K562 (cell line): ENCODE measurements around the gene BHLHE40. TPM values are rescaled to one million over a fixed set of nuclear protein-coding genes. Genes with fewer than 3 reads are reported as not detected.

Source experiments
- BDP1 ChIP-seq: IDR thresholded peaks from 3 replicates; pipeline ENCODE4 v1.6.1; 2011; ENCODE audit not compliant: insufficient read length, insufficient read depth
- GABPB1 ChIP-seq: sonication (generic); formaldehyde crosslinking; IDR thresholded peaks from 2 replicates; pipeline ENCODE4 v1.8.0; 2022; ENCODE audit warnings: mild to moderate bottlenecking, missing genetic modification reagents
- GTF2B ChIP-seq: IDR thresholded peaks from 2 replicates; pipeline ENCODE4 v1.6.1; 2011; ENCODE audit not compliant: insufficient read length; ENCODE audit errors: extremely low read depth
- HNRNPH1 ChIP-seq: fragments of 200-400 bp; formaldehyde crosslinking; optimal IDR thresholded peaks from 2 replicates; pipeline ENCODE3; 2017; ENCODE audit warnings: low read depth, mild to moderate bottlenecking, low read length, moderate library complexity
- MED1 ChIP-seq: sonication (generic); formaldehyde crosslinking; IDR thresholded peaks from 2 replicates; pipeline ENCODE4 v1.8.1; 2023; ENCODE audit warnings: missing genetic modification reagents, borderline replicate concordance
- NEUROD1 ChIP-seq: fragments of 150-350 bp; IDR thresholded peaks from 2 replicates; pipeline ENCODE4 v1.6.1; 2014; ENCODE audit warnings: borderline replicate concordance, low read length, low read depth; ENCODE audit not compliant: partially characterized antibody
- PHB ChIP-seq: fragments of 250-450 bp; sonication (Bioruptor Pico); IDR thresholded peaks from 2 replicates; pipeline ENCODE4 v1.5.0; 2021
- PRDM10 ChIP-seq: fragments of 450-650 bp; IDR thresholded peaks from 2 replicates; pipeline ENCODE4 v1.6.1; 2018; ENCODE audit not compliant: partially characterized antibody
- RBM22 ChIP-seq: fragments of 200-400 bp; formaldehyde crosslinking; IDR thresholded peaks from 2 replicates; pipeline ENCODE4 v1.6.1; 2018; ENCODE audit warnings: low read length, low read depth; ENCODE audit not compliant: poor library complexity, severe bottlenecking
- ZBTB8A ChIP-seq: fragments of 450-650 bp; IDR thresholded peaks from 2 replicates; pipeline ENCODE4 v1.6.1; 2018; ENCODE audit warnings: mild to moderate bottlenecking, moderate library complexity; ENCODE audit not compliant: partially characterized antibody
- ZNF239 ChIP-seq: fragments of 250-450 bp; sonication (Bioruptor Pico); IDR thresholded peaks from 2 replicates; pipeline ENCODE4 v1.4.0; 2020; ENCODE audit warnings: mild to moderate bottlenecking
- ZNF512 ChIP-seq: IDR thresholded peaks from 2 replicates; pipeline ENCODE4 v1.6.1; 2016; ENCODE audit warnings: missing genetic modification characterization, missing compliant biosample characterization
- polyA plus RNA-seq, 8 experiments: library from polyadenylated mRNA; depleted of rRNA in 4 of 8; stranded (reverse) in 5 of 8; unstranded in 3 of 8; fragments of >200 nt; fragmentation: Nextera tagmentation in 2 of 8; fragmentation: Illumina TruSeq in 1 of 8; extraction: Ambion mirVana in 2 of 8; extraction: Trizol in 1 of 8; gene quantifications; 2 replicates each; pipeline versions ENCODE4 v1.2.1 to v1.2.3, GENCODE V29; 2011 to 2014; ENCODE audit warnings: inconsistent platforms in 1 of 8, missing spikeins in 1 of 8
- total RNA-seq, 7 experiments: library from RNA; depleted of rRNA in 6 of 7; stranded (reverse); fragments of >200 nt in 6 of 7; fragmentation: Illumina TruSeq in 2 of 7; extraction: Trizol in 2 of 7; gene quantifications; 2 replicates each; pipeline versions ENCODE4 v1.2.1 to v1.2.3, GENCODE V29; 2011 to 2021; ENCODE audit warnings: low replicate concordance in 1 of 7
- TF ChIP-seq, protein P1 (sequence below): fragments of 250-450 bp; sonication (Bioruptor Pico); IDR thresholded peaks from 2 replicates; pipeline ENCODE4 v1.5.0; 2021; ENCODE audit warnings: mild to moderate bottlenecking, borderline replicate concordance
- TF ChIP-seq, protein P2 (sequence below): sonication (generic); formaldehyde crosslinking; IDR thresholded peaks from 2 replicates; pipeline ENCODE4 v1.8.1; 2023; ENCODE audit warnings: mild to moderate bottlenecking, missing genetic modification reagents

BHLHE40 gene
- total and polyA plus RNA-seq, 9 of the 15 experiments (the other 6 are each of a cell fraction or from before 2014, with no cell fraction given) = 12.0 to 83.9 (median 31.4) TPM

- TF ChIP-seq PRDM10 (no peak), HNRNPH1 (no peak), ZBTB8A (no peak), GTF2B (no peak), PHB (CRISPR knock-in tag) (no peak), MED1 (CRISPR knock-in tag) (no peak), RBM22 (no peak), GABPB1 (CRISPR knock-in tag) (no peak), ZNF239 (no peak), ZNF512 (no peak), BDP1 (no peak), NEUROD1 (no peak)
- TF ChIP-seq, protein P1, sequence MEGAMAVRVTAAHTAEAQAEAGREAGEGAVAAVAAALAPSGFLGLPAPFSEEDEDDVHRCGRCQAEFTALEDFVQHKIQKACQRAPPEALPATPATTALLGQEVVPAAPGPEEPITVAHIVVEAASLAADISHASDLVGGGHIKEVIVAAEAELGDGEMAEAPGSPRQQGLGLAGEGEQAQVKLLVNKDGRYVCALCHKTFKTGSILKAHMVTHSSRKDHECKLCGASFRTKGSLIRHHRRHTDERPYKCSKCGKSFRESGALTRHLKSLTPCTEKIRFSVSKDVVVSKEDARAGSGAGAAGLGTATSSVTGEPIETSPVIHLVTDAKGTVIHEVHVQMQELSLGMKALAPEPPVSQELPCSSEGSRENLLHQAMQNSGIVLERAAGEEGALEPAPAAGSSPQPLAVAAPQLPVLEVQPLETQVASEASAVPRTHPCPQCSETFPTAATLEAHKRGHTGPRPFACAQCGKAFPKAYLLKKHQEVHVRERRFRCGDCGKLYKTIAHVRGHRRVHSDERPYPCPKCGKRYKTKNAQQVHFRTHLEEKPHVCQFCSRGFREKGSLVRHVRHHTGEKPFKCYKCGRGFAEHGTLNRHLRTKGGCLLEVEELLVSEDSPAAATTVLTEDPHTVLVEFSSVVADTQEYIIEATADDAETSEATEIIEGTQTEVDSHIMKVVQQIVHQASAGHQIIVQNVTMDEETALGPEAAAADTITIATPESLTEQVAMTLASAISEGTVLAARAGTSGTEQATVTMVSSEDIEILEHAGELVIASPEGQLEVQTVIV = peak; percentile 79
- TF ChIP-seq, protein P2, sequence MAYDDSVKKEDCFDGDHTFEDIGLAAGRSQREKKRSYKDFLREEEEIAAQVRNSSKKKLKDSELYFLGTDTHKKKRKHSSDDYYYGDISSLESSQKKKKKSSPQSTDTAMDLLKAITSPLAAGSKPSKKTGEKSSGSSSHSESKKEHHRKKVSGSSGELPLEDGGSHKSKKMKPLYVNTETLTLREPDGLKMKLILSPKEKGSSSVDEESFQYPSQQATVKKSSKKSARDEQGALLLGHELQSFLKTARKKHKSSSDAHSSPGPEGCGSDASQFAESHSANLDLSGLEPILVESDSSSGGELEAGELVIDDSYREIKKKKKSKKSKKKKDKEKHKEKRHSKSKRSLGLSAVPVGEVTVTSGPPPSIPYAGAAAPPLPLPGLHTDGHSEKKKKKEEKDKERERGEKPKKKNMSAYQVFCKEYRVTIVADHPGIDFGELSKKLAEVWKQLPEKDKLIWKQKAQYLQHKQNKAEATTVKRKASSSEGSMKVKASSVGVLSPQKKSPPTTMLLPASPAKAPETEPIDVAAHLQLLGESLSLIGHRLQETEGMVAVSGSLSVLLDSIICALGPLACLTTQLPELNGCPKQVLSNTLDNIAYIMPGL (CRISPR knock-in tag) = no peak
Observed at GRCh38 chr3:4981665-4982494, 2.6 kb downstream of the BHLHE40 start (continued).
